Measurements from ENCODE around the gene FOXA2.

GRCh38 chr20:22540832-22541231 is 43.5 kb downstream of the FOXA2 start:
- TF ChIP-seq, protein P1, sequence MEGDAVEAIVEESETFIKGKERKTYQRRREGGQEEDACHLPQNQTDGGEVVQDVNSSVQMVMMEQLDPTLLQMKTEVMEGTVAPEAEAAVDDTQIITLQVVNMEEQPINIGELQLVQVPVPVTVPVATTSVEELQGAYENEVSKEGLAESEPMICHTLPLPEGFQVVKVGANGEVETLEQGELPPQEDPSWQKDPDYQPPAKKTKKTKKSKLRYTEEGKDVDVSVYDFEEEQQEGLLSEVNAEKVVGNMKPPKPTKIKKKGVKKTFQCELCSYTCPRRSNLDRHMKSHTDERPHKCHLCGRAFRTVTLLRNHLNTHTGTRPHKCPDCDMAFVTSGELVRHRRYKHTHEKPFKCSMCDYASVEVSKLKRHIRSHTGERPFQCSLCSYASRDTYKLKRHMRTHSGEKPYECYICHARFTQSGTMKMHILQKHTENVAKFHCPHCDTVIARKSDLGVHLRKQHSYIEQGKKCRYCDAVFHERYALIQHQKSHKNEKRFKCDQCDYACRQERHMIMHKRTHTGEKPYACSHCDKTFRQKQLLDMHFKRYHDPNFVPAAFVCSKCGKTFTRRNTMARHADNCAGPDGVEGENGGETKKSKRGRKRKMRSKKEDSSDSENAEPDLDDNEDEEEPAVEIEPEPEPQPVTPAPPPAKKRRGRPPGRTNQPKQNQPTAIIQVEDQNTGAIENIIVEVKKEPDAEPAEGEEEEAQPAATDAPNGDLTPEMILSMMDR (IDR thresholded peaks at IDR 0.05; ENCODE audit: poor library complexity, severe bottlenecking): no peak
- TF ChIP-seq TAF1 (IDR thresholded peaks at IDR 0.05; ENCODE audit: low read depth) (no peak), POLR2AphosphoS5 (IDR thresholded peaks at IDR 0.05) (no peak)
